ENCODE results near the gene HNF4A.

Gene HNF4A

GRCh38 chr20:44400671-44400969, 45.1 kb downstream of the HNF4A start:
- H3K27ac ChIP-seq = no peak overlapping the region
- H3K36me3 ChIP-seq = no peaks in the 10 kb centered on the region
- no peaks in the 10 kb centered on the region for H3K27me3 ChIP-seq (ENCODE audit: insufficient read depth, low read depth, severe bottlenecking)
- no peak overlapping the region for H3K4me3 ChIP-seq (ENCODE audit: low read depth, low read length)
- no peak for TF ChIP-seq CTCF (IDR thresholded peaks at IDR 0.05; ENCODE audit: low read depth, low read length)
- DNase-seq = no peak
- H3K9me3 ChIP-seq (ENCODE audit: severe bottlenecking) = no peaks in the 10 kb centered on the region

GRCh38 chr20:44400970-44401769, 45.7 kb downstream of the HNF4A start:
- H3K27ac ChIP-seq = no peak overlapping the region
- H3K36me3 ChIP-seq = no peaks in the 10 kb centered on the region
- no peak for DNase-seq
- no peaks in the 10 kb centered on the region for H3K9me3 ChIP-seq (ENCODE audit: severe bottlenecking)
- H3K4me3 ChIP-seq (ENCODE audit: low read depth, low read length) = no peak overlapping the region
- no peak for TF ChIP-seq CTCF (IDR thresholded peaks at IDR 0.05; ENCODE audit: low read depth, low read length)
- H3K27me3 ChIP-seq (ENCODE audit: insufficient read depth, low read depth, severe bottlenecking) = no peaks in the 10 kb centered on the region

DNA sequence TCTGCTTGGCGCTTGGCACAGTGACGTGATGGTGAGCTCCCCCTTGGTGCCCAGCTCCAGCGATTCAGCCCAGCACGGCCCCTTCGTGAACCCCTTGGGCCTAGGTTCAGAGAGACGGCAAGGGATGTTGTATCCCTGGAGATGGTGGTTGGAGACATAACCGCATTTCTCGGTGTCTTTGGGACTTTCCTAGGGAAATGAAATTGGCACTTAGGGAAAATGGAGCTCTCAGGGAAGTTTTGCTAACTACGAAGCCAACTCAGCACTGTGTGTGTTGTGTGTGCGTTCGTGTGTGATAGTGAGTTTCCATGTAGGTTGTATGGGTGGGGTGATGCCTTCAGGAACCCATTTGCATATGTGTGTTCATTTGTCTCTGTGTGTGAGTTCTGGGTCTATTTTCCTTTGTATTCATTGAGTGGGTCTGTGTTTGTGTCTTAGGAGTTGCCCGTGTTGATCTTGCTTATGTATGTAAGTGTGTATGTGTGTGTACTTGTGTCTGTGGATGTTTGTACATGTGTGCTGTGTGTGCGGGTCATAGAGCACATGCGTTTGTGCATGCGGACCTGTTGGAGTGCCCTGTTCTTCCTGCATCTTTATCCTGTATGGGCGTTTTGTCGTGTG, 46.4 kb downstream of the HNF4A start:
- no peak for DNase-seq
- H3K9me3 ChIP-seq (ENCODE audit: severe bottlenecking) = no peaks in the 10 kb centered on the region
- no peaks in the 10 kb centered on the region for H3K36me3 ChIP-seq
- TF ChIP-seq CTCF (IDR thresholded peaks at IDR 0.05; ENCODE audit: low read depth, low read length) = no peak
- no peaks in the 10 kb centered on the region for H3K27me3 ChIP-seq (ENCODE audit: insufficient read depth, low read depth, severe bottlenecking)
- no peak overlapping the region for H3K4me3 ChIP-seq (ENCODE audit: low read depth, low read length)
- no peak overlapping the region for H3K27ac ChIP-seq

DNA sequence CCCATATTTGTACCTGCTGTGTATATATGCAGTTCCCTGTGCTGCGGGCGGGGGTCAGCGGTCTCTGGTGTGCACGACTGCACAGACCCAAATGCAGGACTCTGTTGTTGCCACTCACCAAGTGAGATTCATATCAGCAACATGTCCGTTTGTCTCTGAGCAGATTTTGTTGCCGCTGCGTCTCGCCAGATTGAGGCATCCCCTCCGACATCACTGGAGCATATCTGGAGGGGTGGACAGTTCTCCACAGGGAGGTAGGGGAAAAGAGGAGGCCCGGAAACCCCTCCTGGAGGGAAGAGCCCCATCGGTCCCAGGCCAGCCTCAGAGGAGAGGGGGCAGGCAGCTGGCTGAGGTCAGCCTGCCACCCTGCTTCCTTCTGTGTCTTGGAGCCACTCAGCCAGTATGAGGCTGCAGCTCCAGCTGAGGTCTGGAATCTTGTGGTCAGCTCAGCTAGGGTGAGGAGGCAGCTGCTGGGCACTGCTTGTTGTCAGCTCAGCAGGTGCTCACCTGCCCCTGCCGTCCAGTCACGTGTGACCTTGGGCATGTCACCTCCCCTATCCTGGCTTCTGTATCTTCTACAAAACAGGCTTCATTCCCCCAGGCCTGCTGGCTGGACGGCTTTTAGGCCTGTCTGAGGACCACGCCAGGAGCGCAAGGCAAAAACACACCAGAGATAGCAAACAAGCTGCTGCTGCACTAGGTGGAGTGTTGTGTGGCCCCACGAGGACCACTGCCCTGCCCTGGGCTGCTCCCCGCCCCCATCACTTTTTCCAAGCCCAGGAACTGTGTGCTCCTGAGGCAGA, 47.1 kb downstream of the HNF4A start:
- no peaks in the 10 kb centered on the region for H3K9me3 ChIP-seq (ENCODE audit: severe bottlenecking)
- TF ChIP-seq CTCF (IDR thresholded peaks at IDR 0.05; ENCODE audit: low read depth, low read length) = no peak
- H3K36me3 ChIP-seq = no peaks in the 10 kb centered on the region
- DNase-seq = no peak
- H3K27ac ChIP-seq = no peak overlapping the region
- H3K4me3 ChIP-seq (ENCODE audit: low read depth, low read length) = no peak overlapping the region
- no peaks in the 10 kb centered on the region for H3K27me3 ChIP-seq (ENCODE audit: insufficient read depth, low read depth, severe bottlenecking)

DNA sequence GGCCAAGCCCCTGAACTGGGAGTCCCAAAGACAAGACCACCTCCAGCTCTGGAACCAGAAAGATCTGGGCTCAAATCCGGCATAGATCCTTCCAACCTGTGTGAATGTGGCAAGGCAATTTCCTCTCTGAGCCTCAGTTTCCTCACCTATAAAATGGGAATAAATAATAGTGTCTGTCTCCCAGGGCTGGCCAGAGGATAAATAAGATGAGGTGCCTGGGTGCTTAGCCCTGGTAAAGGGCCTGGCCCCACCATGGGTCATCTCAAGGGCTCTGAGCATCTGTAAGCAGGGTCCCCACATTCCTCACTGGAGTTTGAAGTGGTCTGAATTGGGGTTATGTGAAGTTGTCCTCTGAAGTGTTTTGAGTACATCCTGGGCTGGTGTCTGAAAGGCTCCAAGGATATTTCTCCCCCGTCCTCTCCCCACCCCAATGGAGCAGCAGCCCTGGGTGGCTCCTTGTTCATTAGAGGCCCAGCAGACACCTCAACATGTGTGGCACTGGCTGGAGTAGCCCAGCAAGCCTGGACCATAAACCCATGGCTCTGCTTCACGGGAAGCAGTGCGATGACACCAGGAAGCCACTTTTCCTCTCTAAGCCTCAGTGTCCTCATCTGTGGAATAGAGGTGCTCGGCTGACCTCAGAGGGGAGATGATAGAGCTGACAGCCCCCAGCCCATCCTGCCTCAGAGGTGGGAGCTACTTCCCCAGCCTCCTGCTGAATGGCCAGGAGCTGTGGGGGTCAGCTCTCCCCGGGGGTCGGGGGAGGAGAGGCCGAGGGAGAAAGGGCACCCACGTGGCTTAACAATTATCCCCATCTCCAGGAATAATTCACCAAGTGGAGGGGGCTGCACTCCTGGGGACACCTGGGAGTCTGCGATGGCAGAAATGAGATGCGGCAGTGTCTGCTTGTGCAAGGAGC, 48.0 kb downstream of the HNF4A start:
- DNase-seq = no peak
- H3K27ac ChIP-seq = no peak overlapping the region
- no peaks in the 10 kb centered on the region for H3K36me3 ChIP-seq
- no peak for TF ChIP-seq CTCF (IDR thresholded peaks at IDR 0.05; ENCODE audit: low read depth, low read length)
- H3K4me3 ChIP-seq (ENCODE audit: low read depth, low read length) = no peak overlapping the region
- H3K27me3 ChIP-seq (ENCODE audit: insufficient read depth, low read depth, severe bottlenecking) = no peaks in the 10 kb centered on the region
- H3K9me3 ChIP-seq (ENCODE audit: severe bottlenecking) = no peaks in the 10 kb centered on the region

Data from WERI-Rb-1 (cell line).